Glomerular visceral epithelial cell (primary cell): Measurements from ENCODE around the gene MRGPRX4.

Source experiments
- DNase-seq: peaks from one replicate; pipeline ENCODE4 v3.0.0-alpha.2; 2016; ENCODE audit errors: extremely low spot score

Gene MRGPRX4

GRCh38 chr11:18209058-18209457 is 36.4 kb downstream of the MRGPRX4 start:
- no peak for DNase-seq

GRCh38 chr11:18221274-18221876 is 48.7 kb downstream of the MRGPRX4 start:
- DNase-seq, result no peak

- DNase-seq, result no peak
Measured at GRCh38 chr11:18222814-18223421, 50.3 kb downstream of the MRGPRX4 start.
